ENCODE measurements around the gene TBC1D2.
"Not testable (repeated sequence)": the region's sequence is repeated elsewhere in the genome, so short reads cannot be mapped to it uniquely, and the experiment has no call there.

The TBC1D2 gene

GRCh38 chr9:98185611-98186171 lies 69.8 kb downstream of the TBC1D2 start:
- DNase-seq = peak; percentile 78

- DNase-seq = no peak
These were observed 70.4 kb downstream of the TBC1D2 start for GRCh38 chr9:98185021-98185567.

GRCh38 chr9:98184326-98184725 lies 71.1 kb downstream of the TBC1D2 start:
- no peak for DNase-seq

GRCh38 chr9:98182889-98183599 lies 72.4 kb downstream of the TBC1D2 start:
- no peak for DNase-seq

GRCh38 chr9:98182069-98182820 lies 73.2 kb downstream of the TBC1D2 start:
- no peak for DNase-seq

GRCh38 chr9:98181746-98182068 lies 73.7 kb downstream of the TBC1D2 start:
- no peak for DNase-seq

GRCh38 chr9:98180996-98181395 lies 74.5 kb downstream of the TBC1D2 start:
- DNase-seq = no peak

- DNase-seq = no peak
These were observed 76.3 kb downstream of the TBC1D2 start for GRCh38 chr9:98178874-98179850.

GRCh38 chr9:98176391-98177259 lies 78.8 kb downstream of the TBC1D2 start:
- no peak for DNase-seq

GRCh38 chr9:98175762-98176161 lies 79.7 kb downstream of the TBC1D2 start:
- DNase-seq = no peak

GRCh38 chr9:98175028-98175569 lies 80.3 kb downstream of the TBC1D2 start:
- no peak for DNase-seq

- DNase-seq = not testable (repeated sequence)
These were observed 80.9 kb downstream of the TBC1D2 start for GRCh38 chr9:98174502-98174918.

GRCh38 chr9:98173181-98173580 lies 82.3 kb downstream of the TBC1D2 start:
- no peak for DNase-seq

GRCh38 chr9:98172604-98173003 lies 82.8 kb downstream of the TBC1D2 start:
- DNase-seq = peak; percentile 87

- DNase-seq = no peak
These were observed 84.1 kb downstream of the TBC1D2 start for GRCh38 chr9:98171176-98171925.

- DNase-seq = no peak
These were observed 86.4 kb downstream of the TBC1D2 start for GRCh38 chr9:98168941-98169488.

- no peak for DNase-seq
These were observed 87.2 kb downstream of the TBC1D2 start for GRCh38 chr9:98168153-98168780.

GRCh38 chr9:98164912-98165311 lies 90.5 kb downstream of the TBC1D2 start:
- no peak for DNase-seq

- DNase-seq = peak; percentile 63
These were observed 92.8 kb downstream of the TBC1D2 start for GRCh38 chr9:98162613-98163012.

GRCh38 chr9:98161851-98162250 lies 93.6 kb downstream of the TBC1D2 start:
- DNase-seq = no peak
